Smooth muscle cell of the brain vasculature (primary cell): ENCODE results near the gene PKD2.
"Not testable (repeated sequence)": the region's sequence is repeated elsewhere in the genome, so short reads cannot be mapped to it uniquely, and the experiment has no call there.

ENCODE experiments used
- DNase-seq: peaks from one replicate; pipeline ENCODE4 v3.0.0-alpha.2; 2012; ENCODE audit warnings: low read depth, low spot score

PKD2 gene

GRCh38 chr4:87986508-87986907 is 20.9 kb upstream of the PKD2 start:
- DNase-seq, result no peak

GRCh38 chr4:87989765-87990164 is 17.7 kb upstream of the PKD2 start:
- no peak for DNase-seq

- DNase-seq, result no peak
Observed at GRCh38 chr4:87995435-87995834, 12.0 kb upstream of the PKD2 start.

- not testable (repeated sequence) for DNase-seq
Observed at GRCh38 chr4:87999191-87999691, 8.2 kb upstream of the PKD2 start.

- no peak for DNase-seq
Observed at GRCh38 chr4:88001871-88002270, 5.6 kb upstream of the PKD2 start.

GRCh38 chr4:88002786-88003185 is 4.6 kb upstream of the PKD2 start:
- DNase-seq, result no peak

- DNase-seq, result no peak
Observed at GRCh38 chr4:88003261-88003660, 4.2 kb upstream of the PKD2 start.

- no peak for DNase-seq
Observed at GRCh38 chr4:88005076-88005475, 2.4 kb upstream of the PKD2 start.

GRCh38 chr4:88005946-88006345 is 1.5 kb upstream of the PKD2 start:
- DNase-seq, result no peak

- no peak for DNase-seq
Observed at GRCh38 chr4:88006956-88007303, 505 bp upstream of the PKD2 start.

- DNase-seq, result no peak
Observed at GRCh38 chr4:88008122-88008742, 797 bp downstream of the PKD2 start.

GRCh38 chr4:88008743-88009171 is 1.3 kb downstream of the PKD2 start:
- no peak for DNase-seq

GRCh38 chr4:88009871-88010270 is 2.4 kb downstream of the PKD2 start:
- no peak for DNase-seq

- DNase-seq, result no peak
Observed at GRCh38 chr4:88010966-88011365, 3.5 kb downstream of the PKD2 start.

- DNase-seq, result no peak
Observed at GRCh38 chr4:88012647-88013046, 5.2 kb downstream of the PKD2 start.

- no peak for DNase-seq
Observed at GRCh38 chr4:88014386-88014905, 7.0 kb downstream of the PKD2 start.

GRCh38 chr4:88015659-88016295 is 8.3 kb downstream of the PKD2 start:
- DNase-seq, result no peak

- DNase-seq, result peak; percentile 52
Observed at GRCh38 chr4:88017516-88018297, 10.3 kb downstream of the PKD2 start.

- no peak for DNase-seq
Observed at GRCh38 chr4:88018466-88018865, 11.0 kb downstream of the PKD2 start.

GRCh38 chr4:88021824-88022223 is 14.4 kb downstream of the PKD2 start:
- no peak for DNase-seq

- DNase-seq, result no peak
Observed at GRCh38 chr4:88022289-88022688, 14.9 kb downstream of the PKD2 start.

- DNase-seq, result not testable (repeated sequence)
Observed at GRCh38 chr4:88025868-88026661, 18.6 kb downstream of the PKD2 start.
